SK-N-SH treated with all-trans-retinoic acid at 6 μM for 48 hours (cell line): ENCODE data around the gene IQCM.

ENCODE experiments used
- ATAC-seq: fragments of 200-7000 bp; cut with Tn5 transposase; 3 replicates; pipeline ENCODE4 v1.9.1; 2020; ENCODE audit warnings: mild to moderate bottlenecking, moderate library complexity
- ARNTL ChIP-seq: fragments of 450-650 bp; formaldehyde crosslinking; IDR thresholded peaks from 2 replicates; pipeline ENCODE4 v1.5.0; 2020; ENCODE audit warnings: low read depth, mild to moderate bottlenecking, moderate library complexity, borderline replicate concordance
- BACH2 ChIP-seq: fragments of 250-450 bp; sonication (Bioruptor Pico); IDR thresholded peaks from 2 replicates; pipeline ENCODE4 v1.9.0; 2021; ENCODE audit warnings: mild to moderate bottlenecking, borderline replicate concordance
- CSDC2 ChIP-seq: fragments of 250-450 bp; sonication (Bioruptor Pico); IDR thresholded peaks from 2 replicates; pipeline ENCODE4 v1.5.0; 2020; ENCODE audit warnings: mild to moderate bottlenecking, moderate library complexity
- ESRRG ChIP-seq: fragments of 250-450 bp; sonication (Bioruptor Pico); IDR thresholded peaks from 2 replicates; pipeline ENCODE4 v1.6.1; 2021; ENCODE audit warnings: mild to moderate bottlenecking
- GLIS3 ChIP-seq: fragments of 250-450 bp; sonication (Bioruptor Pico); IDR thresholded peaks from 2 replicates; pipeline ENCODE4 v1.5.0; 2020; ENCODE audit warnings: mild to moderate bottlenecking, moderate library complexity
- ISL1 ChIP-seq: fragments of 250-450 bp; sonication (Bioruptor Pico); IDR thresholded peaks from 2 replicates; pipeline ENCODE4 v2.1.2; 2022; ENCODE audit warnings: mild to moderate bottlenecking, moderate library complexity
- OSR1 ChIP-seq: fragments of 250-450 bp; sonication (Bioruptor Pico); IDR thresholded peaks from 2 replicates; pipeline ENCODE4 v1.8.0; 2022; ENCODE audit warnings: moderate library complexity, mild to moderate bottlenecking, inconsistent platforms
- PPARA ChIP-seq: fragments of 250-450 bp; sonication (Bioruptor Pico); IDR thresholded peaks from 2 replicates; pipeline ENCODE4 v1.5.0; 2020; ENCODE audit warnings: mild to moderate bottlenecking, borderline replicate concordance
- RARB ChIP-seq: fragments of 250-450 bp; sonication (Bioruptor Pico); IDR thresholded peaks from 2 replicates; pipeline ENCODE4 v1.8.0; 2021; ENCODE audit warnings: mild to moderate bottlenecking, moderate library complexity
- TCF4 ChIP-seq: fragments of 250-450 bp; sonication (Bioruptor Pico); IDR thresholded peaks from 2 replicates; pipeline ENCODE4 v1.8.0; 2021; ENCODE audit warnings: mild to moderate bottlenecking, moderate library complexity, borderline replicate concordance
- TOX ChIP-seq: fragments of 250-450 bp; sonication (Bioruptor Pico); IDR thresholded peaks from 2 replicates; pipeline ENCODE4 v1.8.0; 2021; ENCODE audit warnings: mild to moderate bottlenecking, moderate library complexity, borderline replicate concordance
- ZC3H10 ChIP-seq: fragments of 250-450 bp; sonication (Bioruptor Pico); IDR thresholded peaks from 2 replicates; pipeline ENCODE4 v1.5.1; 2021; ENCODE audit warnings: mild to moderate bottlenecking, moderate library complexity
- ZFP3 ChIP-seq: fragments of 250-450 bp; sonication (Bioruptor Pico); IDR thresholded peaks from 2 replicates; pipeline ENCODE4 v1.5.0; 2020; ENCODE audit warnings: mild to moderate bottlenecking, moderate library complexity
- ZFP30 ChIP-seq: fragments of 450-650 bp; formaldehyde crosslinking; IDR thresholded peaks from 2 replicates; pipeline ENCODE4 v1.5.0; 2022; ENCODE audit warnings: mild to moderate bottlenecking, moderate library complexity
- ZNF565 ChIP-seq: fragments of 450-650 bp; formaldehyde crosslinking; conservative IDR thresholded peaks from 2 replicates; pipeline ENCODE4 v1.5.0; 2020; ENCODE audit warnings: low read depth, mild to moderate bottlenecking, moderate library complexity
- ZNF70 ChIP-seq: fragments of 450-650 bp; formaldehyde crosslinking; IDR thresholded peaks from 2 replicates; pipeline ENCODE4 v1.5.0; 2020; ENCODE audit warnings: mild to moderate bottlenecking, moderate library complexity
- ZNF8 ChIP-seq: fragments of 450-650 bp; formaldehyde crosslinking; IDR thresholded peaks from 2 replicates; pipeline ENCODE4 v1.5.0; 2020; ENCODE audit warnings: mild to moderate bottlenecking, moderate library complexity
- TF ChIP-seq, protein P1 (sequence below): fragments of 250-450 bp; sonication (Bioruptor Pico); IDR thresholded peaks from 2 replicates; pipeline ENCODE4 v1.5.1; 2021; ENCODE audit warnings: mild to moderate bottlenecking, moderate library complexity
- TF ChIP-seq, protein P2 (sequence below): fragments of 250-450 bp; sonication (Bioruptor Pico); IDR thresholded peaks from 2 replicates; pipeline ENCODE4 v1.5.0; 2020; ENCODE audit warnings: mild to moderate bottlenecking, moderate library complexity
- TF ChIP-seq, protein P3 (sequence below): fragments of 250-450 bp; sonication (Bioruptor Pico); IDR thresholded peaks from 2 replicates; pipeline ENCODE4 v1.5.1; 2020; ENCODE audit warnings: low read depth, mild to moderate bottlenecking, moderate library complexity
- TF ChIP-seq, protein P4 (sequence below): fragments of 250-450 bp; sonication (Bioruptor Pico); IDR thresholded peaks from 2 replicates; pipeline ENCODE4 v1.8.0; 2020; ENCODE audit warnings: mild to moderate bottlenecking, moderate library complexity, borderline replicate concordance
- TF ChIP-seq, protein P5 (sequence below): fragments of 250-450 bp; sonication (Bioruptor Pico); IDR thresholded peaks from 2 replicates; pipeline ENCODE4 v1.8.0; 2021; ENCODE audit warnings: low read depth, mild to moderate bottlenecking, moderate library complexity, borderline replicate concordance

IQCM gene

DNA sequence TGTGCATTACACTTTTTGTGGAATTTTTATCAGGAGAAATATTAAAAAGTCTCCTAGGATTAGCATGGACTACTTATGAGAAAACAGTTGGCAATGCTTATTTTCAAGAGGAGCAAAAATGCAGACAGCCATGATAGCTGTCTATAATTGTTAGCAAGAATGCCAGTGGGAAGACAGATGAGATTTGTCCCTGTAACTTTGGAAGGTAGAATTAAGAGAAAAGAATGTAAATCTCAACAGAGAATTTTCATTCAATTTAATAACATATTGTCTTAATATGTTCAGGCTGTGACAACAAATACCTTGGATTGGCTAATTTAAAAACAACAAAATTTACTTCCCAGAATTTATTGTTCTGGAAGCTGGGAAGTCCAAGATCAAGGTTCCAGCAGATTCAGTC is 349.2 kb downstream of the IQCM start:
- TF ChIP-seq ZFP30 (CRISPR knock-in tag) (no peak), ZNF70 (CRISPR knock-in tag) (no peak), ZC3H10 (CRISPR knock-in tag) (no peak), OSR1 (CRISPR knock-in tag) (no peak), TCF4 (CRISPR knock-in tag) (no peak), RARB (CRISPR knock-in tag) (no peak), BACH2 (CRISPR knock-in tag) (no peak), ZNF8 (CRISPR knock-in tag) (no peak), GLIS3 (CRISPR knock-in tag) (no peak), ARNTL (no peak), ZNF565 (CRISPR knock-in tag) (no peak), ISL1 (CRISPR knock-in tag) (no peak), ZFP3 (CRISPR knock-in tag) (no peak)
- TF ChIP-seq, protein P1, sequence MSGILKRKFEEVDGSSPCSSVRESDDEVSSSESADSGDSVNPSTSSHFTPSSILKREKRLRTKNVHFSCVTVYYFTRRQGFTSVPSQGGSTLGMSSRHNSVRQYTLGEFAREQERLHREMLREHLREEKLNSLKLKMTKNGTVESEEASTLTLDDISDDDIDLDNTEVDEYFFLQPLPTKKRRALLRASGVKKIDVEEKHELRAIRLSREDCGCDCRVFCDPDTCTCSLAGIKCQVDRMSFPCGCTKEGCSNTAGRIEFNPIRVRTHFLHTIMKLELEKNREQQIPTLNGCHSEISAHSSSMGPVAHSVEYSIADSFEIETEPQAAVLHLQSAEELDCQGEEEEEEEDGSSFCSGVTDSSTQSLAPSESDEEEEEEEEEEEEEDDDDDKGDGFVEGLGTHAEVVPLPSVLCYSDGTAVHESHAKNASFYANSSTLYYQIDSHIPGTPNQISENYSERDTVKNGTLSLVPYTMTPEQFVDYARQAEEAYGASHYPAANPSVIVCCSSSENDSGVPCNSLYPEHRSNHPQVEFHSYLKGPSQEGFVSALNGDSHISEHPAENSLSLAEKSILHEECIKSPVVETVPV (CRISPR knock-in tag): no peak
- TF ChIP-seq, protein P2, sequence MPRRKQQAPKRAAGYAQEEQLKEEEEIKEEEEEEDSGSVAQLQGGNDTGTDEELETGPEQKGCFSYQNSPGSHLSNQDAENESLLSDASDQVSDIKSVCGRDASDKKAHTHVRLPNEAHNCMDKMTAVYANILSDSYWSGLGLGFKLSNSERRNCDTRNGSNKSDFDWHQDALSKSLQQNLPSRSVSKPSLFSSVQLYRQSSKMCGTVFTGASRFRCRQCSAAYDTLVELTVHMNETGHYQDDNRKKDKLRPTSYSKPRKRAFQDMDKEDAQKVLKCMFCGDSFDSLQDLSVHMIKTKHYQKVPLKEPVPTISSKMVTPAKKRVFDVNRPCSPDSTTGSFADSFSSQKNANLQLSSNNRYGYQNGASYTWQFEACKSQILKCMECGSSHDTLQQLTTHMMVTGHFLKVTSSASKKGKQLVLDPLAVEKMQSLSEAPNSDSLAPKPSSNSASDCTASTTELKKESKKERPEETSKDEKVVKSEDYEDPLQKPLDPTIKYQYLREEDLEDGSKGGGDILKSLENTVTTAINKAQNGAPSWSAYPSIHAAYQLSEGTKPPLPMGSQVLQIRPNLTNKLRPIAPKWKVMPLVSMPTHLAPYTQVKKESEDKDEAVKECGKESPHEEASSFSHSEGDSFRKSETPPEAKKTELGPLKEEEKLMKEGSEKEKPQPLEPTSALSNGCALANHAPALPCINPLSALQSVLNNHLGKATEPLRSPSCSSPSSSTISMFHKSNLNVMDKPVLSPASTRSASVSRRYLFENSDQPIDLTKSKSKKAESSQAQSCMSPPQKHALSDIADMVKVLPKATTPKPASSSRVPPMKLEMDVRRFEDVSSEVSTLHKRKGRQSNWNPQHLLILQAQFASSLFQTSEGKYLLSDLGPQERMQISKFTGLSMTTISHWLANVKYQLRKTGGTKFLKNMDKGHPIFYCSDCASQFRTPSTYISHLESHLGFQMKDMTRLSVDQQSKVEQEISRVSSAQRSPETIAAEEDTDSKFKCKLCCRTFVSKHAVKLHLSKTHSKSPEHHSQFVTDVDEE: no peak
- no peak for ATAC-seq

DNA sequence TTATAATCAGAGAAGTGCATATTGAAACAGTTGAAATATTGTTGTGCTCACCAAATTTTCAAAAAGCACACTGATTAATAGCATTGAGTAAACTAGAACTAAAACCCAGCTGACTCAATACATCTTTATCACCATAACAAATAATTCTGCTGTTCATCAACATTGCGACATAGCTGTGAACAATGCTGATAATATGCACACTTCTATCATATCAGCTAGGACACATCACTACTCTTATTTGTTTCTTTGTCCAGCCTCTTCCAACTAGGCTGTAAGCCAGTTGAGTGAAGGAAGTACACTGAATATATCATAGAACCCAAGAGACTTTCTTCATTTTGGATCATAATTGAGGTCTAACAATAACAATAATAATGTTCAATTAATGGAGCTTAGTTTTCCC is 349.7 kb downstream of the IQCM start:
- ATAC-seq: no peak
- no peak for TF ChIP-seq ZFP30 (CRISPR knock-in tag)
- TF ChIP-seq CSDC2: no peak
- TF ChIP-seq, protein P3, sequence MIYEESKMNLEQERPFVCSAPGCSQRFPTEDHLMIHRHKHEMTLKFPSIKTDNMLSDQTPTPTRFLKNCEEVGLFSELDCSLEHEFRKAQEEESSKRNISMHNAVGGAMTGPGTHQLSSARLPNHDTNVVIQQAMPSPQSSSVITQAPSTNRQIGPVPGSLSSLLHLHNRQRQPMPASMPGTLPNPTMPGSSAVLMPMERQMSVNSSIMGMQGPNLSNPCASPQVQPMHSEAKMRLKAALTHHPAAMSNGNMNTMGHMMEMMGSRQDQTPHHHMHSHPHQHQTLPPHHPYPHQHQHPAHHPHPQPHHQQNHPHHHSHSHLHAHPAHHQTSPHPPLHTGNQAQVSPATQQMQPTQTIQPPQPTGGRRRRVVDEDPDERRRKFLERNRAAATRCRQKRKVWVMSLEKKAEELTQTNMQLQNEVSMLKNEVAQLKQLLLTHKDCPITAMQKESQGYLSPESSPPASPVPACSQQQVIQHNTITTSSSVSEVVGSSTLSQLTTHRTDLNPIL (CRISPR knock-in tag): no peak
- TF ChIP-seq, protein P4, sequence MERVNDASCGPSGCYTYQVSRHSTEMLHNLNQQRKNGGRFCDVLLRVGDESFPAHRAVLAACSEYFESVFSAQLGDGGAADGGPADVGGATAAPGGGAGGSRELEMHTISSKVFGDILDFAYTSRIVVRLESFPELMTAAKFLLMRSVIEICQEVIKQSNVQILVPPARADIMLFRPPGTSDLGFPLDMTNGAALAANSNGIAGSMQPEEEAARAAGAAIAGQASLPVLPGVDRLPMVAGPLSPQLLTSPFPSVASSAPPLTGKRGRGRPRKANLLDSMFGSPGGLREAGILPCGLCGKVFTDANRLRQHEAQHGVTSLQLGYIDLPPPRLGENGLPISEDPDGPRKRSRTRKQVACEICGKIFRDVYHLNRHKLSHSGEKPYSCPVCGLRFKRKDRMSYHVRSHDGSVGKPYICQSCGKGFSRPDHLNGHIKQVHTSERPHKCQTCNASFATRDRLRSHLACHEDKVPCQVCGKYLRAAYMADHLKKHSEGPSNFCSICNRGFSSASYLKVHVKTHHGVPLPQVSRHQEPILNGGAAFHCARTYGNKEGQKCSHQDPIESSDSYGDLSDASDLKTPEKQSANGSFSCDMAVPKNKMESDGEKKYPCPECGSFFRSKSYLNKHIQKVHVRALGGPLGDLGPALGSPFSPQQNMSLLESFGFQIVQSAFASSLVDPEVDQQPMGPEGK (CRISPR knock-in tag): no peak

DNA sequence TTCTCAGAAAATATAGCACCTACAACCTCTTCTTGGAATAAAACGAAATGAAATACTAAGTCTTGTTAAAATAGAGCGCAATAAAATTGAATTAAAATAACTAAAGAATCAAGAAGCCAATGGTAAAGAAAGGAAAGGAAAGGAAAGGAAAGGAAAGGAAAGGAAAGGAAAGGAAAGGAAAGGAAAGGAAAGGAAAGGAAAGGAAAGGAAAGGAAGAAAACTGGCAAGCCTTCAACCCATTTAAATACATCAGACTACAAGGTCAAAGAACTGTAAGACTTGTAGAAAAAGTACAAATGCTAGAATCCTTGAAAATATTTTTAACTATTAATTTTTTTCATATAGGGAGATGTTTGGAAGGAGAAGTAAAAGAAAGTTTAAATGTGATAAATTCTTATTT is 372.1 kb downstream of the IQCM start:
- ATAC-seq: no peak
- TF ChIP-seq, protein P1 (CRISPR knock-in tag): no peak
- TF ChIP-seq OSR1 (CRISPR knock-in tag) (no peak), ZNF70 (CRISPR knock-in tag) (no peak), TOX (no peak), ZC3H10 (CRISPR knock-in tag) (no peak), ZNF8 (CRISPR knock-in tag) (no peak), ISL1 (CRISPR knock-in tag) (no peak)
- TF ChIP-seq, all 23 proteins: peak for 0

DNA sequence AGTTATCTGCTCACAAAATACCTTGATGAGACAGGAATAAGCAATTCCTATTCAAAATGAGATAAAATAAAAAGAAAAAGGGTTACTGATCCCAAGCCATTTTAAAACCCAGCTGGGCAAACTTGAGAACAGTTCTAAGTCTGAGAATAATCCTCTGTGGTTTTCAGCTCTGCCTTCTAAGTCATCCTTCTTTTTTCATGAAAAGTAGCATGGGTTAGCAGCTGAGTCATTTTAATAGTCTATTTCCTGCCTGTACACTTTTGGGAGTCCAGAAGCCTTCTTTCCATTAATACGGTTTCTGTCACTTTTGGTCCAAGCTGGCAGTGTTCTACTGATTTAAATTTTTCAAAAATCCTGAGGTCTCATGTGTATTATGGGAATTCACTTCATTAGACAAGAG is 374.3 kb downstream of the IQCM start:
- ATAC-seq: no peak
- TF ChIP-seq ZNF70 (CRISPR knock-in tag) (no peak), PPARA (CRISPR knock-in tag) (no peak), ESRRG (no peak), ARNTL (no peak), RARB (CRISPR knock-in tag) (no peak), OSR1 (CRISPR knock-in tag) (no peak), ZNF565 (CRISPR knock-in tag) (no peak), ZFP30 (CRISPR knock-in tag) (no peak), BACH2 (CRISPR knock-in tag) (no peak), ZC3H10 (CRISPR knock-in tag) (no peak), GLIS3 (CRISPR knock-in tag) (no peak), ZFP3 (CRISPR knock-in tag) (no peak), ZNF8 (CRISPR knock-in tag) (no peak)
- TF ChIP-seq, protein P5, sequence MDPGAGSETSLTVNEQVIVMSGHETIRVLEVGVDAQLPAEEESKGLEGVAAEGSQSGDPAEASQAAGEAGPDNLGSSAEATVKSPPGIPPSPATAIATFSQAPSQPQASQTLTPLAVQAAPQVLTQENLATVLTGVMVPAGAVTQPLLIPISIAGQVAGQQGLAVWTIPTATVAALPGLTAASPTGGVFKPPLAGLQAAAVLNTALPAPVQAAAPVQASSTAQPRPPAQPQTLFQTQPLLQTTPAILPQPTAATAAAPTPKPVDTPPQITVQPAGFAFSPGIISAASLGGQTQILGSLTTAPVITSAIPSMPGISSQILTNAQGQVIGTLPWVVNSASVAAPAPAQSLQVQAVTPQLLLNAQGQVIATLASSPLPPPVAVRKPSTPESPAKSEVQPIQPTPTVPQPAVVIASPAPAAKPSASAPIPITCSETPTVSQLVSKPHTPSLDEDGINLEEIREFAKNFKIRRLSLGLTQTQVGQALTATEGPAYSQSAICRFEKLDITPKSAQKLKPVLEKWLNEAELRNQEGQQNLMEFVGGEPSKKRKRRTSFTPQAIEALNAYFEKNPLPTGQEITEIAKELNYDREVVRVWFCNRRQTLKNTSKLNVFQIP (CRISPR knock-in tag): no peak
- TF ChIP-seq, protein P1 (CRISPR knock-in tag): no peak
